Measurements from ENCODE around the gene ACTR3C.

The ACTR3C gene

GRCh38 chr7:150358988-150359621 lies 35.8 kb upstream of the ACTR3C start:
- no peak for FAIRE-seq

- FAIRE-seq, result no peak
Observed at GRCh38 chr7:150358433-150358832, 35.1 kb upstream of the ACTR3C start.

GRCh38 chr7:150357771-150358427 lies 34.6 kb upstream of the ACTR3C start:
- peak; percentile 6 for FAIRE-seq

- no peak for FAIRE-seq
Observed at GRCh38 chr7:150357270-150357669, 33.9 kb upstream of the ACTR3C start.

GRCh38 chr7:150356265-150356897 lies 33.0 kb upstream of the ACTR3C start:
- FAIRE-seq, result peak; percentile 49

GRCh38 chr7:150355666-150356059 lies 32.3 kb upstream of the ACTR3C start:
- no peak for FAIRE-seq

GRCh38 chr7:150351587-150352194 lies 28.3 kb upstream of the ACTR3C start:
- no peak for FAIRE-seq

- no peak for FAIRE-seq
Observed at GRCh38 chr7:150346922-150347321, 23.6 kb upstream of the ACTR3C start.

- no peak for FAIRE-seq
Observed at GRCh38 chr7:150345012-150345411, 21.7 kb upstream of the ACTR3C start.

- FAIRE-seq, result peak; percentile 56
Observed at GRCh38 chr7:150344299-150344698, 21.0 kb upstream of the ACTR3C start.

GRCh38 chr7:150343225-150343624 lies 19.9 kb upstream of the ACTR3C start:
- FAIRE-seq, result no peak

- FAIRE-seq, result no peak
Observed at GRCh38 chr7:150342121-150342408, 18.7 kb upstream of the ACTR3C start.

GRCh38 chr7:150341263-150342120 lies 18.1 kb upstream of the ACTR3C start, which contains the start of gene RARRES2:
TSS of gene RARRES2 (minus strand) at chr7:150341629. CDS start at chr7:150340609, 1,020 bp downstream.
- FAIRE-seq, result no peak

- no peak for FAIRE-seq
Observed at GRCh38 chr7:150340875-150341262, 17.5 kb upstream of the ACTR3C start.

GRCh38 chr7:150340024-150340749 lies 16.8 kb upstream of the ACTR3C start:
- no peak for FAIRE-seq

GRCh38 chr7:150339409-150339809 lies 16.1 kb upstream of the ACTR3C start:
- FAIRE-seq, result no peak

- no peak for FAIRE-seq
Observed at GRCh38 chr7:150338166-150338829, 15.0 kb upstream of the ACTR3C start.

GRCh38 chr7:150337659-150338081 lies 14.3 kb upstream of the ACTR3C start:
- no peak for FAIRE-seq

GRCh38 chr7:150337179-150337578 lies 13.8 kb upstream of the ACTR3C start:
- FAIRE-seq, result no peak

GRCh38 chr7:150336746-150337145 lies 13.4 kb upstream of the ACTR3C start:
- FAIRE-seq, result no peak

- no peak for FAIRE-seq
Observed at GRCh38 chr7:150335774-150336112, 12.4 kb upstream of the ACTR3C start.

Measured in G401.6 (cell line).